ENCODE data around the gene LMOD1.

- TF ChIP-seq CTCF (conservative IDR thresholded peaks at IDR 0.05; ENCODE audit: low read depth, low read length) (no peak), EZH2 (IDR thresholded peaks at IDR 0.05; ENCODE audit: borderline replicate concordance, low read depth, low read length, poor library complexity, severe bottlenecking) (no peak)
These were observed 8.1 kb upstream of the LMOD1 start for GRCh38 chr1:201954263-201955008.
